HG02981 (cell line): ENCODE measurements around the gene PTCSC3.
"Not testable (repeated sequence)": the region's sequence is repeated elsewhere in the genome, so short reads cannot be mapped to it uniquely, and the experiment has no call there.

Source experiments
- ATAC-seq: cut with Tn5 transposase; IDR thresholded peaks from one replicate; pipeline ENCODE4 v1.9.1; 2021; ENCODE audit warnings: mild to moderate bottlenecking, moderate library complexity; ENCODE audit not compliant: unreplicated experiment

Gene PTCSC3

GRCh38 chr14:36174767-36175424, 1.6 kb downstream of the PTCSC3 start:
- no peak for ATAC-seq

GRCh38 chr14:36173161-36173560, 3.4 kb downstream of the PTCSC3 start:
- ATAC-seq: no peak

- ATAC-seq: no peak
Observed at GRCh38 chr14:36171607-36172006, 4.9 kb downstream of the PTCSC3 start.

- no peak for ATAC-seq
Observed at GRCh38 chr14:36167431-36167830, 9.1 kb downstream of the PTCSC3 start.

- ATAC-seq: no peak
Observed at GRCh38 chr14:36163451-36163850, 13.1 kb downstream of the PTCSC3 start.

GRCh38 chr14:36162267-36162666, 14.3 kb downstream of the PTCSC3 start:
- no peak for ATAC-seq

GRCh38 chr14:36161776-36162175, 14.7 kb downstream of the PTCSC3 start:
- no peak for ATAC-seq

- no peak for ATAC-seq
Observed at GRCh38 chr14:36151335-36151734, 25.2 kb downstream of the PTCSC3 start.

- no peak for ATAC-seq
Observed at GRCh38 chr14:36134038-36134437, 42.5 kb downstream of the PTCSC3 start.

- ATAC-seq: no peak
Observed at GRCh38 chr14:36132826-36133225, 43.7 kb downstream of the PTCSC3 start.

- ATAC-seq: no peak
Observed at GRCh38 chr14:36130186-36130585, 46.3 kb downstream of the PTCSC3 start.

- no peak for ATAC-seq
Observed at GRCh38 chr14:36129181-36129580, 47.3 kb downstream of the PTCSC3 start.

- ATAC-seq: no peak
Observed at GRCh38 chr14:36113341-36113740, 63.2 kb downstream of the PTCSC3 start.

- ATAC-seq: no peak
Observed at GRCh38 chr14:36111822-36112583, 64.5 kb downstream of the PTCSC3 start.

- no peak for ATAC-seq
Observed at GRCh38 chr14:36105401-36105800, 71.1 kb downstream of the PTCSC3 start.

- ATAC-seq: not testable (repeated sequence)
Observed at GRCh38 chr14:36104258-36104657, 72.3 kb downstream of the PTCSC3 start.

- ATAC-seq: no peak
Observed at GRCh38 chr14:36099619-36100018, 76.9 kb downstream of the PTCSC3 start.

GRCh38 chr14:36097356-36097755, 79.2 kb downstream of the PTCSC3 start:
- no peak for ATAC-seq

GRCh38 chr14:36096090-36096489, 80.4 kb downstream of the PTCSC3 start:
- ATAC-seq: no peak

- no peak for ATAC-seq
Observed at GRCh38 chr14:36094963-36095362, 81.6 kb downstream of the PTCSC3 start.

- ATAC-seq: peak; percentile 95
Observed at GRCh38 chr14:36091096-36091495, 85.4 kb downstream of the PTCSC3 start.

GRCh38 chr14:36087411-36087810, 89.1 kb downstream of the PTCSC3 start:
- no peak for ATAC-seq
